Neuron (in vitro differentiated cells): ENCODE measurements around the gene HOXC12.

ENCODE experiments used
- H2AFZ ChIP-seq: one replicate; pipeline ENCODE4 v1.6.1; 2013; ENCODE audit warnings: low read depth, mild to moderate bottlenecking, inconsistent platforms, low read length, moderate library complexity
- H3K27me3 ChIP-seq: one replicate; pipeline ENCODE4 v1.6.1; 2013; ENCODE audit warnings: low read length; ENCODE audit not compliant: insufficient read depth
- H3K36me3 ChIP-seq: one replicate; pipeline ENCODE4 v1.6.1; 2013; ENCODE audit warnings: low read length; ENCODE audit not compliant: insufficient read depth
- H3K4me1 ChIP-seq: one replicate; pipeline ENCODE4 v1.6.1; 2013; ENCODE audit warnings: low read length; ENCODE audit not compliant: insufficient read depth
- H3K4me3 ChIP-seq: 2 replicates; pipeline ENCODE4 v1.5.1; 2013; ENCODE audit warnings: mild to moderate bottlenecking, low read length, moderate library complexity
- H3K9me3 ChIP-seq: one replicate; pipeline ENCODE4 v1.6.1; 2013; ENCODE audit warnings: low read length

Gene HOXC12

GRCh38 chr12:53966385-53967133 is 11.9 kb downstream of the HOXC12 start:
- H3K36me3 ChIP-seq: no peaks in the 10 kb centered on the region
- H3K4me3 ChIP-seq: no peak overlapping the region
- peaks cover 2% of the 10 kb centered on the region for H3K9me3 ChIP-seq
- peaks cover 100% of the 10 kb centered on the region for H3K27me3 ChIP-seq
- H3K4me1 ChIP-seq: peaks cover 5% of the 10 kb centered on the region
- H2AFZ ChIP-seq: no peak overlapping the region

- Histone ChIP-seq H2AFZ (no peak overlapping the region), H3K36me3 (no peaks in the 10 kb centered on the region), H3K9me3 (peaks cover 2% of the 10 kb centered on the region), H3K27me3 (peaks cover 100% of the 10 kb centered on the region), H3K4me3 (no peak overlapping the region), H3K4me1 (peaks cover 5% of the 10 kb centered on the region)
These were observed 12.8 kb downstream of the HOXC12 start for GRCh38 chr12:53967421-53967925.

- Histone ChIP-seq H3K27me3 (peaks cover 100% of the 10 kb centered on the region), H3K9me3 (peaks cover 2% of the 10 kb centered on the region), H2AFZ (no peak overlapping the region), H3K4me3 (no peak overlapping the region), H3K36me3 (no peaks in the 10 kb centered on the region), H3K4me1 (peaks cover 5% of the 10 kb centered on the region)
These were observed 13.8 kb downstream of the HOXC12 start for GRCh38 chr12:53968214-53969127.

- Histone ChIP-seq H3K36me3 (no peaks in the 10 kb centered on the region), H3K9me3 (peaks cover 2% of the 10 kb centered on the region), H3K4me3 (no peak overlapping the region), H2AFZ (no peak overlapping the region), H3K4me1 (peaks cover 5% of the 10 kb centered on the region), H3K27me3 (peaks cover 100% of the 10 kb centered on the region)
These were observed 15.0 kb downstream of the HOXC12 start for GRCh38 chr12:53969588-53970259.

- Histone ChIP-seq H3K27me3 (peaks cover 98% of the 10 kb centered on the region), H3K9me3 (peaks cover 2% of the 10 kb centered on the region), H3K4me1 (peaks cover 5% of the 10 kb centered on the region), H3K4me3 (no peak overlapping the region), H2AFZ (no peak overlapping the region), H3K36me3 (no peaks in the 10 kb centered on the region)
These were observed 15.7 kb downstream of the HOXC12 start for GRCh38 chr12:53970451-53970850.

GRCh38 chr12:53971129-53971528 is 16.4 kb downstream of the HOXC12 start:
- H3K4me3 ChIP-seq: no peak overlapping the region
- H3K27me3 ChIP-seq: peaks cover 98% of the 10 kb centered on the region
- peaks cover 4% of the 10 kb centered on the region for H3K9me3 ChIP-seq
- H3K4me1 ChIP-seq: peaks cover 5% of the 10 kb centered on the region
- no peak overlapping the region for H2AFZ ChIP-seq
- no peaks in the 10 kb centered on the region for H3K36me3 ChIP-seq

GRCh38 chr12:53971686-53972085 is 17.0 kb downstream of the HOXC12 start:
- peaks cover 98% of the 10 kb centered on the region for H3K27me3 ChIP-seq
- H3K4me1 ChIP-seq: no peaks in the 10 kb centered on the region
- no peak overlapping the region for H3K4me3 ChIP-seq
- no peak overlapping the region for H2AFZ ChIP-seq
- peaks cover 4% of the 10 kb centered on the region for H3K9me3 ChIP-seq
- no peaks in the 10 kb centered on the region for H3K36me3 ChIP-seq

GRCh38 chr12:53972152-53972702 is 17.5 kb downstream of the HOXC12 start:
- Histone ChIP-seq H3K4me1 (no peaks in the 10 kb centered on the region), H3K27me3 (peaks cover 98% of the 10 kb centered on the region), H3K9me3 (peaks cover 4% of the 10 kb centered on the region), H3K36me3 (no peaks in the 10 kb centered on the region), H3K4me3 (no peak overlapping the region), H2AFZ (no peak overlapping the region)

- Histone ChIP-seq H3K4me1 (no peaks in the 10 kb centered on the region), H3K36me3 (no peaks in the 10 kb centered on the region), H3K4me3 (no peak within 1 kb of the TSS), H2AFZ (no peak within 1 kb of the TSS), H3K9me3 (peaks cover 4% of the 10 kb centered on the region), H3K27me3 (peaks cover 98% of the 10 kb centered on the region)
These were observed 18.1 kb downstream of the HOXC12 start, which contains the start of gene HOXC11 for GRCh38 chr12:53972722-53973235. TSS of gene HOXC11 (plus strand) at chr12:53973126. CDS start at chr12:53973242, 116 bp downstream.

GRCh38 chr12:53973236-53974042 is 18.7 kb downstream of the HOXC12 start:
- Histone ChIP-seq H3K9me3 (peaks cover 4% of the 10 kb centered on the region), H2AFZ (no peak overlapping the region), H3K27me3 (peaks cover 97% of the 10 kb centered on the region), H3K4me1 (no peaks in the 10 kb centered on the region), H3K4me3 (no peak overlapping the region), H3K36me3 (no peaks in the 10 kb centered on the region)

GRCh38 chr12:53974084-53975063 is 19.7 kb downstream of the HOXC12 start, which contains the start of gene HOTAIR:
TSS of gene HOTAIR (minus strand) at chr12:53974954.
- H3K27me3 ChIP-seq: peaks cover 96% of the 10 kb centered on the region
- H3K4me3 ChIP-seq: no peak within 1 kb of the TSS
- no peaks in the 10 kb centered on the region for H3K36me3 ChIP-seq
- no peak within 1 kb of the TSS for H2AFZ ChIP-seq
- no peaks in the 10 kb centered on the region for H3K4me1 ChIP-seq
- H3K9me3 ChIP-seq: peaks cover 4% of the 10 kb centered on the region
